Fibroblast of lung (primary cell): ENCODE results near the gene EDNRB.

ENCODE experiments used
- CTCF ChIP-seq, 2 donors: IDR thresholded peaks in 1 of 2; conservative IDR thresholded peaks in 1 of 2; 1 replicate in 1 of 2; 2 replicates in 1 of 2; pipeline ENCODE4 v1.5.1; 2011 to 2012; ENCODE audit warnings: low read length in 2 of 2, control low read depth in 1 of 2, inconsistent platforms in 1 of 2, low read depth in 1 of 2, mild to moderate bottlenecking in 1 of 2
- EZH2 ChIP-seq: IDR thresholded peaks from 2 replicates; pipeline ENCODE4 v1.5.1; 2012; ENCODE audit warnings: low read length, control low read depth, mild to moderate bottlenecking; ENCODE audit errors: missing control alignments

GRCh38 chr13:77893066-77893465, 25.6 kb downstream of the EDNRB start:
- TF ChIP-seq CTCF (conservative IDR thresholded peaks at IDR 0.05 in 1 of 2, IDR thresholded peaks at IDR 0.05 in 1 of 2; ENCODE audit: low read depth in 1 of 2, low read length in 2 of 2) (no peak), EZH2 (no peak)
